Activated B cell treated with CpG ODN at 0.5 μM for 24 hours (primary cell): ENCODE results near the gene LRRC8A. TPM values are rescaled to one million over a fixed set of nuclear protein-coding genes. Genes with fewer than 3 reads are reported as not detected.
"Not testable (repeated sequence)": the region's sequence is repeated elsewhere in the genome, so short reads cannot be mapped to it uniquely, and the experiment has no call there.

Experiments used
- ATAC-seq: fragments of 200-7000 bp; cut with Tn5 transposase; one replicate; pipeline ENCODE4 v1.10.0; 2021; ENCODE audit warnings: low read depth, mild to moderate bottlenecking, moderate library complexity
- CTCF ChIA-PET: fragments of 350-600 bp; sonication (Branson Sonifier 250); formaldehyde crosslinking; loops from one replicate; lab custom pipeline; 2021; ENCODE audit warnings: antibody characterized with exemption; lab: Charles Lee
- POLR2A ChIA-PET: fragments of 350-600 bp; sonication (Branson Sonifier 250); formaldehyde crosslinking; loops from one replicate; lab custom pipeline; 2021; ENCODE audit warnings: antibody characterized with exemption; lab: Charles Lee
- DNase-seq: peaks from one replicate; pipeline ENCODE4 v3.0.0; 2022
- H3K27ac Mint-ChIP-seq: one replicate; pipeline ENCODE4 v1.8.0; 2020; ENCODE audit warnings: mixed read lengths
- H3K27me3 Mint-ChIP-seq: one replicate; pipeline ENCODE4 v1.8.0; 2021; ENCODE audit warnings: mixed read lengths
- H3K36me3 Mint-ChIP-seq: one replicate; pipeline ENCODE4 v1.8.0; 2021; ENCODE audit warnings: low read depth, mixed read lengths
- H3K4me1 Mint-ChIP-seq: one replicate; pipeline ENCODE4 v1.8.0; 2021; ENCODE audit warnings: mixed read lengths
- H3K4me3 Mint-ChIP-seq: one replicate; pipeline ENCODE4 v1.8.0; 2020; ENCODE audit warnings: mild to moderate bottlenecking, mixed read lengths
- H3K9me3 Mint-ChIP-seq: one replicate; pipeline ENCODE4 v1.8.0; 2020; ENCODE audit warnings: mixed read lengths
- intact Hi-C: fragments of 100-400 bp; cut with micrococcal nuclease; formaldehyde crosslinking; loops from one replicate; pipeline ENCODE4 v1.15.1; 2024
- total RNA-seq: library from RNA; stranded (reverse); gene quantifications from 2 replicates; pipeline ENCODE4 v1.2.3, GENCODE V29; 2022
- TF ChIP-seq, protein P1 (sequence below): fragments of 200-600 bp; IDR thresholded peaks from one replicate; pipeline ENCODE4 v1.8.0; 2022; ENCODE audit warnings: antibody characterized with exemption, mild to moderate bottlenecking

LRRC8A gene
- total RNA-seq, 1 donor from 2014 or later: 10.4 TPM

DNA sequence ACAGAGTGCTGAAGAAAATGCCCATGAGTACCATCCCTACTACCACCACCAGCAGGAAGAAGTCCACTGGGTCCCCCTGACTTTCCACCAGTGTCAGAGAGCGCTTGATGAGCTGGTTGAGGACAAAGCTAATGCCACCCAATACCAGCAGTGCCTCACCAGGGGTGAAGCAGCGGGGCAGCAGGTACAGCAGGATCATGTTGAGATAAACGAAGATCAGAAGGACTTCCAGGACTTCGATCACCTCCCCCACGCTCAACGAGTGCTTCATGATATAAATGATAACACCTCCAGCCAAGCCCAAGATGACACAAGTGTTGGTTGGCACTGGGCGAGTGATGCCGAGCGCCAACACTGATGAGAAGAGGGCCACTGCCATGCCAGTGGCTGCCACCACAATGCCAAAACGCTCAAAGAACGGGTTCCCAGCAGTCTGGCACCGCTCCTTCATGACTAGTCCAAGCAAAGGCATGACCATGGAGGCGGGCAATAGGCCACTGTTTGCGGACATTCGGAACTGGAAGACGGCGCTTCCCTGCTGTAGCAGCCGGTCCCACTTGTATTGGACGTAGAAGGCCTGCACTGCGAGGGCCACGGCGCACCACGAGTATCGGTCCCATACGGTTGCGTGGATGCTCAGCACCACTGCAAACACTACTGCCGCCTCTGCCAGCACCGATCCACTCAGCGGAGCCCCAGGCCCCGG is 64.8 kb downstream of the LRRC8A start:
- Mint-ChIP-seq H3K9me3 (no peaks in the 10 kb centered on the region), H3K36me3 (peaks cover 28% of the 10 kb centered on the region), H3K4me1 (peaks cover 28% of the 10 kb centered on the region), H3K27me3 (no peaks in the 10 kb centered on the region), H3K4me3 (peak overlapping the region; percentile 98), H3K27ac (peak overlapping the region; percentile 97)
- ChIA-PET CTCF (no interaction called here), POLR2A (interaction anchor here (0.5 to 1.3 kb wide), 2 partner anchors 22 to 152 kb away, joined by 3 to 9 read pairs; no protein-coding TSS in a partner anchor)
- DNase-seq (no peak), ATAC-seq (peak; percentile 9)
- intact Hi-C loops: loop anchor here (1.0 to 10.0 kb wide), 2 partner anchors 65 to 242 kb away; partner anchors contain the start of genes KYAT1 and PKN3
- TF ChIP-seq, protein P1, sequence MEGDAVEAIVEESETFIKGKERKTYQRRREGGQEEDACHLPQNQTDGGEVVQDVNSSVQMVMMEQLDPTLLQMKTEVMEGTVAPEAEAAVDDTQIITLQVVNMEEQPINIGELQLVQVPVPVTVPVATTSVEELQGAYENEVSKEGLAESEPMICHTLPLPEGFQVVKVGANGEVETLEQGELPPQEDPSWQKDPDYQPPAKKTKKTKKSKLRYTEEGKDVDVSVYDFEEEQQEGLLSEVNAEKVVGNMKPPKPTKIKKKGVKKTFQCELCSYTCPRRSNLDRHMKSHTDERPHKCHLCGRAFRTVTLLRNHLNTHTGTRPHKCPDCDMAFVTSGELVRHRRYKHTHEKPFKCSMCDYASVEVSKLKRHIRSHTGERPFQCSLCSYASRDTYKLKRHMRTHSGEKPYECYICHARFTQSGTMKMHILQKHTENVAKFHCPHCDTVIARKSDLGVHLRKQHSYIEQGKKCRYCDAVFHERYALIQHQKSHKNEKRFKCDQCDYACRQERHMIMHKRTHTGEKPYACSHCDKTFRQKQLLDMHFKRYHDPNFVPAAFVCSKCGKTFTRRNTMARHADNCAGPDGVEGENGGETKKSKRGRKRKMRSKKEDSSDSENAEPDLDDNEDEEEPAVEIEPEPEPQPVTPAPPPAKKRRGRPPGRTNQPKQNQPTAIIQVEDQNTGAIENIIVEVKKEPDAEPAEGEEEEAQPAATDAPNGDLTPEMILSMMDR: no peak

DNA sequence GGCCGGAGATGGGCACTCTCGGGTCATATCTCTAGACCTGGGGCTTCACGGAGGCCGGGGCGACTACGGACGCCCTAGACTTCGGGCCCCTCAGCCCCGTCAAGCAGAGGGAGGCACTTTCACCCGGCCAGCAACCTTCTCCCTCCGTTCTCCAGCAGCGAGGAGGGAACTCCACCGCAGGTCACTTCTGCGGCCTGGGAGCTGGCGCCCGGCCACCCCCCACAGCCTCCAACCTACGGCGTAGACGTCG is 65.3 kb downstream of the LRRC8A start:
- no peak for DNase-seq

DNA sequence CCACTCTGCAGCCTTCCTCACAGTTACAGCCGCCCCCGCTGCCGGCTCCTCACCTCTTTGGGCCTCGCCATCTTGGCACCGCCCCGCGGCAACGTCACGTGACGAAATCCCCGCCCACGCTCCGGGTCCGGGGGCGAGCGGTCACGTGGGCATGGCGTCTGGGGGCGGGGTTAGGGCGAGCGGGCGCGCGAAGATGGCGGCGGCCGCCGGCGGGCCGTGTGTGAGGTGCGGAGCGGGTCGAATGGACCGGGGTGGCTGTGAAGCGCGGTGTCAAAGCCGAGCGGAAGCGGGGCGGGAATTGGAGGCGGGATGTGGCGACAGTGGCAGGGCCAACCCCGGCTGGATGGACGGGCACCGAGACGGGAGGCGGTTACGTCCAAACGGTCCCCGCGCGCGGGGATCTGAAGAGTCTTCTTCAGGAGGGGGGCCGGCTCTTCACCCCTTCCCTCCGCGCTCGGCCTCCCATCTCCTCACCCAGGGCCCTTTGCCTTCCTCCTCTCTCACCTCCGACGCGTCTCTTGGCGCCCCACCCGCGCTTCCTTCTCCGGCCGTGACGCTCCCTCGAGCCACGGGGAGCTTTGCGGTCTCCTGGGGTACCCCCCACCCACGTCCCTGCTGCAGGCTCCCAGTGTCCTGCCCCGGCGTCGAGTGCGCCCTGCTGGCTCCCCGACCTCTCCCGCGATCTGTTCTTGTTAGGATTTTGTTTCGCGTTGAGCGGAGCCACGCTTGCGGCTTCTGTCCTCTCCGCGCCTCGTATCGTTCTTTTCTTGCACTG is 65.8 kb downstream of the LRRC8A start, which contains the start of the genes DOLK and NUP188:
TSS of gene DOLK (minus strand) at position 77 of the 775 bp plus-strand sequence. CDS start 300 bp downstream, outside the sequence.
TSS of gene NUP188 (plus strand) at position 173 of the 775 bp plus-strand sequence. CDS start at position 194, 21 bp downstream.
- peak within 1 kb of the TSS; percentile 98 for H3K4me3 Mint-ChIP-seq
- peaks cover 36% of the 10 kb centered on the region for H3K36me3 Mint-ChIP-seq
- TF ChIP-seq, protein P1: no peak
- ATAC-seq (peak; percentile 86), DNase-seq (peak; percentile 100)
- intact Hi-C loops: loop anchor here (1.0 to 10.0 kb wide), 3 partner anchors 66 to 243 kb away; partner anchors contain the start of genes ENDOG, KYAT1 and PKN3
- no peaks in the 10 kb centered on the region for H3K27me3 Mint-ChIP-seq
- ChIA-PET POLR2A (interaction anchor here (0.5 to 1.7 kb wide), 14 partner anchors 10 to 577 kb away, joined by 3 to 12 read pairs (median 4); partner anchors contain the start of genes ENDOG, MIGA2, SH3GLB2 and URM1), CTCF (no interaction called here)
- no peaks in the 10 kb centered on the region for H3K9me3 Mint-ChIP-seq
- H3K27ac Mint-ChIP-seq: peak within 1 kb of the TSS; percentile 97
- peaks cover 30% of the 10 kb centered on the region for H3K4me1 Mint-ChIP-seq

More for the DNA sequence above, 65.3 kb downstream of the LRRC8A start:
- Mint-ChIP-seq H3K36me3 (peaks cover 31% of the 10 kb centered on the region), H3K27ac (peak overlapping the region; percentile 97), H3K9me3 (no peaks in the 10 kb centered on the region), H3K27me3 (no peaks in the 10 kb centered on the region), H3K4me3 (peak overlapping the region; percentile 98), H3K4me1 (peaks cover 28% of the 10 kb centered on the region)
- POLR2A ChIA-PET: interaction anchor here (1.2 to 1.7 kb wide), 3 partner anchors 22 to 176 kb away, joined by 3 read pairs; partner anchors contain the start of genes MIGA2 and ZER1
- intact Hi-C loops: loop anchor here (1.0 to 10.0 kb wide), 2 partner anchors 66 to 242 kb away; partner anchors contain the start of genes KYAT1 and PKN3
- CTCF ChIA-PET: no interaction called here
- TF ChIP-seq, protein P1: no peak
- ATAC-seq: no peak

DNA sequence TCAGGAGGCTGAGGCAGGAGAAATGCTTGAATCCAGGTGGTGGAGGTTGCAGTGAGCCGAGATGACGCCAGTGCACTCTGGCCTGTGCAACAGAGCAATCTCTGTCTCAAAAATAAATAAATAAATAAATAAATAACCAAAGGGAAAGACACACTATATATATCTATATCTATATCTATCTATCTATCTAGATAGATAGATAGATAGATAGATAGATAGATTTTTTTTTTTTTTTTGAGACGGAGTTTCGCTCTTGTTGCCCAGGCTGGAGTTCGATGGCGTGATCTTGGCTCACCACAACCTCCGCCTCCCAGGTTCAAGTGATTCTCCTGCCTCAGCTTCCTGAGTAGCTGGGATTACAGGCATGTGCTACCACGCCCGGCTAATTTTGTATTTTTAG is 79.5 kb downstream of the LRRC8A start:
- POLR2A ChIA-PET, H3K27me3 Mint-ChIP-seq, H3K9me3 Mint-ChIP-seq, H3K27ac Mint-ChIP-seq, DNase-seq, CTCF ChIA-PET, ATAC-seq, H3K4me3 Mint-ChIP-seq, intact Hi-C loops, H3K4me1 Mint-ChIP-seq: not testable (repeated sequence)
- H3K36me3 Mint-ChIP-seq: peaks cover 57% of the 10 kb centered on the region

Other genes with a start within 250 kb of the LRRC8A start
- 58.0 and 60.2 TPM in 2 replicates for gene DYNC2I2, start 225.3 kb upstream of the LRRC8A start, total RNA-seq
- gene SET, start 192.9 kb upstream of the LRRC8A start, total RNA-seq: 762 and 801 TPM in 2 replicates
- 16.9 and 17.4 TPM in 2 replicates for gene PKN3, start 179.6 kb upstream of the LRRC8A start, total RNA-seq
- 40.0 and 40.7 TPM in 2 replicates for gene ZDHHC12, start 158.0 kb upstream of the LRRC8A start, total RNA-seq
- gene ZER1, start 110.2 kb upstream of the LRRC8A start, total RNA-seq: 24.0 and 26.0 TPM in 2 replicates
- 21.5 and 26.4 TPM in 2 replicates for gene TBC1D13, start 94.9 kb upstream of the LRRC8A start, total RNA-seq
- gene ENDOG, start 63.6 kb upstream of the LRRC8A start, total RNA-seq: 14.6 and 16.9 TPM in 2 replicates
- 78.9 and 79.1 TPM in 2 replicates for gene SPOUT1, start 52.3 kb upstream of the LRRC8A start, total RNA-seq
- 2.0 and 4.3 TPM in 2 replicates for gene KYAT1, start 183 bp upstream of the LRRC8A start, total RNA-seq
- gene PHYHD1, start 38.8 kb downstream of the LRRC8A start, total RNA-seq: 0.86 and 1.0 TPM in 2 replicates
- 9.0 and 10.3 TPM in 2 replicates for gene DOLK, start 65.5 kb downstream of the LRRC8A start, total RNA-seq
- 76.9 and 103 TPM in 2 replicates for gene NUP188, start 65.6 kb downstream of the LRRC8A start, total RNA-seq
- gene SH3GLB2, start 146.2 kb downstream of the LRRC8A start, total RNA-seq: 60.4 and 62.9 TPM in 2 replicates
- 42.1 and 50.0 TPM in 2 replicates for gene MIGA2, start 154.5 kb downstream of the LRRC8A start, total RNA-seq
- gene DOLPP1, start 199.0 kb downstream of the LRRC8A start, total RNA-seq: 10.9 and 11.3 TPM in 2 replicates
- gene CRAT, start 228.7 kb downstream of the LRRC8A start, total RNA-seq: 6.8 and 8.2 TPM in 2 replicates
- 65.5 and 67.2 TPM in 2 replicates for gene PTPA, start 229.3 kb downstream of the LRRC8A start, total RNA-seq